ENCODE results near the gene NSMCE3. TPM values are rescaled to one million over a fixed set of nuclear protein-coding genes. Genes with fewer than 3 reads are reported as not detected.

NSMCE3 gene
- total RNA-seq, 1 donor from 2014 or later: 9.3 TPM

DNA sequence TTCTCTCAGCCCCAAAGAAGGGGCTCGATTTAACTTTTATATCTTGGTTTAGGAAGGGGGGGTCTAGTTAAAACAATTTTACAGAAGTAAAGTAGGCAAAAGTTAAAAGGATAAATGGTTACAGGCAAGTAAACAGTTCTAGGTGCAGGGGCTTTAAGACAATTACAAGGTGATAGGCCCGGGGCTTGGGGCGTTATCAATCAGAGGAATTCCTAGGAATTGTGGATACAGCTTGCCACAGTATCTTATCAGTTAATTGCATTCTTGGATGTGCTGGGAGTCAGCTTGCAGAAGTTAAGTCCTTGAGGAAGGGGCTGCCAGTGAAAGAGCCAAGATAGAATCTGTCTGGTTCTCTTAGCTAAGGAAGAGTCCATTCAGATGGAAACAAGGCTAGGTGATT lies 52.7 kb downstream of the NSMCE3 start:
- no peak overlapping the region for H3K27ac Mint-ChIP-seq
- no peaks in the 10 kb centered on the region for H3K36me3 Mint-ChIP-seq
- H3K27me3 Mint-ChIP-seq (ENCODE audit: low read depth): no peaks in the 10 kb centered on the region
- no peak overlapping the region for H3K4me3 Mint-ChIP-seq
- TF ChIP-seq, protein P1, sequence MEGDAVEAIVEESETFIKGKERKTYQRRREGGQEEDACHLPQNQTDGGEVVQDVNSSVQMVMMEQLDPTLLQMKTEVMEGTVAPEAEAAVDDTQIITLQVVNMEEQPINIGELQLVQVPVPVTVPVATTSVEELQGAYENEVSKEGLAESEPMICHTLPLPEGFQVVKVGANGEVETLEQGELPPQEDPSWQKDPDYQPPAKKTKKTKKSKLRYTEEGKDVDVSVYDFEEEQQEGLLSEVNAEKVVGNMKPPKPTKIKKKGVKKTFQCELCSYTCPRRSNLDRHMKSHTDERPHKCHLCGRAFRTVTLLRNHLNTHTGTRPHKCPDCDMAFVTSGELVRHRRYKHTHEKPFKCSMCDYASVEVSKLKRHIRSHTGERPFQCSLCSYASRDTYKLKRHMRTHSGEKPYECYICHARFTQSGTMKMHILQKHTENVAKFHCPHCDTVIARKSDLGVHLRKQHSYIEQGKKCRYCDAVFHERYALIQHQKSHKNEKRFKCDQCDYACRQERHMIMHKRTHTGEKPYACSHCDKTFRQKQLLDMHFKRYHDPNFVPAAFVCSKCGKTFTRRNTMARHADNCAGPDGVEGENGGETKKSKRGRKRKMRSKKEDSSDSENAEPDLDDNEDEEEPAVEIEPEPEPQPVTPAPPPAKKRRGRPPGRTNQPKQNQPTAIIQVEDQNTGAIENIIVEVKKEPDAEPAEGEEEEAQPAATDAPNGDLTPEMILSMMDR (IDR thresholded peaks at IDR 0.05; ENCODE audit: unreplicated experiment): no peak
- H3K9me3 Mint-ChIP-seq: peaks cover 28% of the 10 kb centered on the region
- no peak for DNase-seq (ENCODE audit: low spot score in 2 of 2, unreplicated experiment in 2 of 2)
- H3K4me1 Mint-ChIP-seq: peaks cover 1% of the 10 kb centered on the region

Data from mesothelial cell of epicardium (in vitro differentiated cells).